Stimulated activated naive CD4-positive, alpha-beta T cell (primary cell): ENCODE measurements around the gene TAF1.
"Not testable (repeated sequence)": the region's sequence is repeated elsewhere in the genome, so short reads cannot be mapped to it uniquely, and the experiment has no call there.

Experiments
- DNase-seq, 6 experiments: peaks; one replicate each; lab custom pipeline; 2025; lab: John Stamatoyannopoulos, UW

The TAF1 gene

GRCh38 chrX:71509289-71509688 is 143.1 kb downstream of the TAF1 start:
- DNase-seq = no peak

DNA sequence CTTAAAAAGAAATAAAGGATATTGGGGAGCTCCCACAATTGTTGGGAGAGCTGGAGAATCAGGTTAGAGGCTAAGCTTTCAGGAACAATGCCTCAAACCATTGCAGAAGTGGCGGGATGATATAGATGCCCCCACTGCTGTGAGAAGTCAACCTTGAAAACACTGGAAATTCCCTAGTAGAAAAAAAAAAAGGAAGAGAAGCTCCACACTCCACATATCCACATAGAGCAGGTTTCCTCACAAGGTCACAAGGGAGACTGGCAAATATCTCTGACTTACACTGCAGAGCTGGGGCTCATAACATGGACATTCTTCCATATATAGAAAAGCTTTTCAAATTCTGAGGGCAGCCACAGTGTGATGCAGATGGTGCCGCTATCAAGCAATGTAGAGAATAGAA is 144.0 kb downstream of the TAF1 start:
- DNase-seq = no peak

DNA sequence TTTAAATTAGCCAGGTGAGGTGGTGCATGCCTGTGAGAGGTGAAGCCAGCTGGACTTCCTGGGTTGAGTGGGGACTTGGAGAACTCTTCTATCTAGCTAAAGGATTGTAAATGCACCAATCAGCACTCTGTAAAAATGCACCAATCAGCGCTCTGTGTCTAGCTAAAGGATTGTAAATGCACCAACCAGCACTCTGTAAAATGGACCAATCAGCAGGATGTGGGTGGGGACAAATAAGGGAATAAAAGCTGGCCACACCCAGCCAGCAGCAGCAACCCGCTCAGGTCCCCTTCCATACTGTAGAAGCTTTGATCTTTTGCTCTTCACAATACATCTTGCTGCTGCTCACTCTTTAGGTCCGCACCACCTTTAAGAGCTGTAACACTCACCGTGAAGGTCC is 147.6 kb downstream of the TAF1 start:
- not testable (repeated sequence) for DNase-seq

GRCh38 chrX:71514367-71515037 is 148.3 kb downstream of the TAF1 start:
- peak in 5 of 6 experiments; percentile 7 to 43 (median 13) for DNase-seq

DNA sequence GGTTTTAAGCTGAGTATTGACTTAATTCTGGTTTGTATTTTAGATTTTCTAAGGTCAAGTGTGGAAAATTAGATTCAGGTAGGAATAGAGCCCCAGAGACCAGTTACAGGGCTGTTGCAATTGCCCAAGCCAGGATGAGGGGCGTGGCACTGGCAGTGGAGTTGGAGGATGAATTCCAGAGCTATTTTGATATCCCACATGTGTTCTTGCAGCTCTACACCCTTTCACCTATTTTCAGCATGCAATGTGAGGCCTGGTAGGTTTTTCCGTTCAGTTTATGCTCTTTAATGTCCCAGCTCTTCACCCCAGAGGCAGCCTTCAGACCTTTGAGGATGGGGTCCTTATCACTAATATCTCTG is 148.9 kb downstream of the TAF1 start:
- DNase-seq = no peak
